OCI-LY1 (cell line): ENCODE results near the gene DPM2.

ENCODE experiments used
- EZH2 ChIP-seq: fragments of 200-600 bp; sonication (generic), shearing (Covaris generic); IDR thresholded peaks from 2 replicates; pipeline ENCODE4 v1.8.0; 2017; ENCODE audit warnings: borderline replicate concordance, mixed run types, mild to moderate bottlenecking, antibody characterized with exemption, low read length, moderate library complexity, mixed read lengths
- TF ChIP-seq, protein P1 (sequence below): fragments of 200-600 bp; sonication (generic), shearing (Covaris generic); IDR thresholded peaks from 2 replicates; pipeline ENCODE4 v1.5.1; 2017; ENCODE audit warnings: mild to moderate bottlenecking, antibody characterized with exemption, low read length, moderate library complexity, mixed read lengths

DNA sequence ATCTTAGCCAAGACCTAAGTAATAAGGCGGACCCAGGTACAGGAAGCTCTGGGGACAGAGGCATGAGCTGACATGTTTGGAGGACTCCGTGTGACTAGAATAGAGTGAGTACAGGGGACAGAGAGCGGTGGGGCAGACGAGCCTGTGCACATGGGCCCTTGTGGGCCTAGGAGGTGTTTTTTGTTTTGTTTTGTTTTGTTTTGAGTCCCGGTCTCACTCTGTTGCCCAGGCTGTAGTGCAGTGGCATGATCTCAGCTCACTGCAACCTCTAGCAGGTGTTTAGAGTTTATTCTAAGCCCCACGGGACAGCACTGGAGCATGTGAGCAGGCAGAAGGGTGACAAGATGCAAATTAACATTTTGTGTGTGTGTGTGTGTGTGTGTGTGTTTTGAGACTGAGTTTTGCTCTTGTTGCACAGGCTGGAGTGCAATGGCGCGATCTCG is 46.2 kb upstream of the DPM2 start:
- no peak for TF ChIP-seq EZH2
- TF ChIP-seq, protein P1, sequence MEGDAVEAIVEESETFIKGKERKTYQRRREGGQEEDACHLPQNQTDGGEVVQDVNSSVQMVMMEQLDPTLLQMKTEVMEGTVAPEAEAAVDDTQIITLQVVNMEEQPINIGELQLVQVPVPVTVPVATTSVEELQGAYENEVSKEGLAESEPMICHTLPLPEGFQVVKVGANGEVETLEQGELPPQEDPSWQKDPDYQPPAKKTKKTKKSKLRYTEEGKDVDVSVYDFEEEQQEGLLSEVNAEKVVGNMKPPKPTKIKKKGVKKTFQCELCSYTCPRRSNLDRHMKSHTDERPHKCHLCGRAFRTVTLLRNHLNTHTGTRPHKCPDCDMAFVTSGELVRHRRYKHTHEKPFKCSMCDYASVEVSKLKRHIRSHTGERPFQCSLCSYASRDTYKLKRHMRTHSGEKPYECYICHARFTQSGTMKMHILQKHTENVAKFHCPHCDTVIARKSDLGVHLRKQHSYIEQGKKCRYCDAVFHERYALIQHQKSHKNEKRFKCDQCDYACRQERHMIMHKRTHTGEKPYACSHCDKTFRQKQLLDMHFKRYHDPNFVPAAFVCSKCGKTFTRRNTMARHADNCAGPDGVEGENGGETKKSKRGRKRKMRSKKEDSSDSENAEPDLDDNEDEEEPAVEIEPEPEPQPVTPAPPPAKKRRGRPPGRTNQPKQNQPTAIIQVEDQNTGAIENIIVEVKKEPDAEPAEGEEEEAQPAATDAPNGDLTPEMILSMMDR, result no peak
